ENCODE measurements around the gene FEM1C. TPM values are rescaled to one million over a fixed set of nuclear protein-coding genes. Genes with fewer than 3 reads are reported as not detected.

FEM1C gene
- total and polyA plus RNA-seq, 2 of the 4 experiments (the other 2 are of a cell fraction) = 6.3 to 21.5 TPM

- Histone ChIP-seq H3K9me3 (ENCODE audit: control insufficient read depth, insufficient read depth, low read length) (no peaks in the 10 kb centered on the region), H2BK120ac (ENCODE audit: low read depth, low read length) (no peak overlapping the region)
Observed at GRCh38 chr5:115584501-115584900, 39.9 kb upstream of the FEM1C start.

More at GRCh38 chr5:115584501-115584900, 39.9 kb upstream of the FEM1C start:
- Histone ChIP-seq H2BK15ac (ENCODE audit: low read depth, low read length) (no peak overlapping the region), H4K91ac (ENCODE audit: insufficient read depth, low read depth, low read length) (no peak overlapping the region), H3K36me3 (ENCODE audit: control insufficient read depth, insufficient read depth, low read length) (0 out of 2 replicates have a peak, but pooled peaks cover 2% of the 10 kb centered on the region), H4K5ac (ENCODE audit: low read depth, low read length) (no peak overlapping the region), H3K27ac (ENCODE audit: insufficient read depth, low read length) (no peak overlapping the region), H3K9me1 (ENCODE audit: insufficient read depth, low read length) (no peaks in the 10 kb centered on the region), H2BK5ac (ENCODE audit: low read depth, low read length, poor library complexity, severe bottlenecking) (no peak overlapping the region), H2BK20ac (ENCODE audit: low read depth, low read length) (no peak overlapping the region), H3K14ac (replicated peaks; ENCODE audit: low read depth, low read length) (no peak overlapping the region), H3K4me1 (ENCODE audit: control insufficient read depth, insufficient read depth, low read length) (peaks cover 6% of the 10 kb centered on the region), H4K8ac (ENCODE audit: low read depth in 2 of 2, low read length in 2 of 2) (no peak overlapping the region), H3K79me1 (ENCODE audit: low read depth in 1 of 2, low read length in 2 of 2) (peaks cover 13 to 61% of the 10 kb centered on the region in 2 experiments), H2AK9ac (replicated peaks; ENCODE audit: low read depth, low read length, poor library complexity) (no peak overlapping the region), H3K56ac (ENCODE audit: extremely low read depth, insufficient read depth, low read length) (no peak overlapping the region), H4K20me1 (ENCODE audit: insufficient read depth, low read length) (peaks cover 19% of the 10 kb centered on the region), H3K4me3 (ENCODE audit: insufficient read depth, low read depth, low read length) (no peak overlapping the region), H2AFZ (replicated peaks; ENCODE audit: low read length, poor library complexity) (no peak overlapping the region), H3K4me2 (ENCODE audit: low read depth, low read length) (no peak overlapping the region), H3K27me3 (ENCODE audit: control insufficient read depth, insufficient read depth, low read length) (no peaks in the 10 kb centered on the region), H3K23ac (ENCODE audit: low read depth, low read length) (no peak overlapping the region), H3K18ac (ENCODE audit: low read depth, low read length) (no peak overlapping the region), H2AK5ac (ENCODE audit: low read depth, low read length) (no peak overlapping the region), H3K9ac (ENCODE audit: low read depth, low read length) (no peak overlapping the region), H3K4ac (ENCODE audit: low read depth, low read length) (no peak overlapping the region)
- POLR2A ChIA-PET (ENCODE audit: unreplicated experiment) = no interaction called here
- CTCF ChIA-PET = interaction anchor here (0.8 to 1.2 kb wide), 2 partner anchors 275 kb away, joined by 3 to 4 read pairs; no protein-coding TSS in a partner anchor
- intact Hi-C loops (cut with micrococcal nuclease) (no loop called here), dilution Hi-C loops (cut with HindIII; ENCODE audit: low sequenced_read_pairs, unreplicated experiment) (no loop called here), in situ Hi-C loops (cut with MboI; ENCODE audit: low sequenced_read_pairs) (no loop called here)
- DNase-seq (no peak), ATAC-seq (ENCODE audit: low read depth) (no peak)
- WGBS, 2 experiments (ENCODE audit: extremely low coverage in 2 of 2, insufficient read length in 1 of 2) = no CpG with 5 or more reads among the region's 1 CpG
- no TSS peak for BruUV-seq (replicated peaks)
- TF ChIP-seq POLR2A (IDR thresholded peaks at IDR 0.05; ENCODE audit: low read depth, low read length) (no peak), ELK1 (IDR thresholded peaks at IDR 0.05; ENCODE audit: borderline replicate concordance, low read depth, low read length) (no peak), MAZ (IDR thresholded peaks at IDR 0.05; ENCODE audit: borderline replicate concordance, low read depth, low read length) (no peak), RCOR1 (IDR thresholded peaks at IDR 0.05; ENCODE audit: insufficient replicate concordance, low read length) (no peak), CEBPB (IDR thresholded peaks at IDR 0.05; ENCODE audit: low read depth, low read length) (no peak), MXI1 (IDR thresholded peaks at IDR 0.05; ENCODE audit: borderline replicate concordance, low read depth, low read length) (no peak), CHD1 (IDR thresholded peaks at IDR 0.05; ENCODE audit: low read depth, low read length) (no peak), NFE2L2 (IDR thresholded peaks at IDR 0.05; ENCODE audit: low read depth, low read length) (no peak), RAD21 (IDR thresholded peaks at IDR 0.05; ENCODE audit: low read length) (no peak), SMC3 (IDR thresholded peaks at IDR 0.05; ENCODE audit: low read depth, low read length) (no peak), CTCF (conservative IDR thresholded peaks at IDR 0.05; ENCODE audit: low read depth, low read length) (no peak), USF2 (IDR thresholded peaks at IDR 0.05; ENCODE audit: low read depth, low read length) (no peak), BHLHE40 (IDR thresholded peaks at IDR 0.05; ENCODE audit: low read depth, low read length) (no peak), FOS (IDR thresholded peaks at IDR 0.05; ENCODE audit: low read depth, low read length) (no peak), RFX5 (IDR thresholded peaks at IDR 0.05; ENCODE audit: low read depth, low read length) (no peak), MAFK (IDR thresholded peaks at IDR 0.05; ENCODE audit: low read depth, low read length) (no peak)
